Heart left ventricle (tissue), 16 donors: ENCODE results near the gene IL17F. TPM values are rescaled to one million over a fixed set of nuclear protein-coding genes. Genes with fewer than 3 reads are reported as not detected.

ENCODE experiments used
- ATAC-seq, 4 donors: fragments of 200-7000 bp; cut with Tn5 transposase; one replicate each; pipeline ENCODE4 v1.9.1; 2020 to 2022; ENCODE audit warnings: moderate library complexity in 4 of 4, mild to moderate bottlenecking in 3 of 4, moderate number of reproducible peaks in 1 of 4
- DNase-seq, 5 donors: peaks; one replicate each; pipeline ENCODE4 v3.0.0-alpha.2; 2020
- H3K27ac ChIP-seq, 12 donors: fragments of 200-600 bp; sonication (generic) in 4 of 12; one replicate each; pipeline versions ENCODE4 v1.5.0 to v1.8.0; 2016 to 2022; ENCODE audit warnings: mild to moderate bottlenecking in 2 of 12
- H3K27me3 ChIP-seq, 9 donors: fragments of 200-600 bp; sonication (generic) in 2 of 9; one replicate each; pipeline versions ENCODE4 v1.5.1 to v1.8.0; 2016 to 2022; ENCODE audit warnings: mild to moderate bottlenecking in 3 of 9
- H3K36me3 ChIP-seq, 9 donors: fragments of 200-600 bp; sonication (generic) in 2 of 9; one replicate each; pipeline versions ENCODE4 v1.5.0 to v1.8.0; 2018 to 2022; ENCODE audit warnings: mild to moderate bottlenecking in 2 of 9
- H3K4me1 ChIP-seq, 12 donors: fragments of 200-600 bp; sonication (generic) in 4 of 12; one replicate each; pipeline versions ENCODE4 v1.5.0 to v1.8.0; 2016 to 2022; ENCODE audit warnings: mild to moderate bottlenecking in 3 of 12
- H3K4me3 ChIP-seq, 12 donors: fragments of 200-600 bp; sonication (generic) in 4 of 12; one replicate each; pipeline versions ENCODE4 v1.5.0 to v1.8.0; 2017 to 2022; ENCODE audit warnings: mild to moderate bottlenecking in 9 of 12, moderate library complexity in 4 of 12
- H3K9me3 ChIP-seq, 12 donors: fragments of 200-600 bp; sonication (generic) in 4 of 12; one replicate each; pipeline versions ENCODE4 v1.5.0 to v1.8.0; 2016 to 2022; ENCODE audit warnings: mild to moderate bottlenecking in 1 of 12
- CTCF ChIP-seq, 12 donors: fragments of 200-600 bp; sonication (generic) in 4 of 12; IDR thresholded peaks; one replicate each; pipeline versions ENCODE4 v1.5.0 to v1.8.0; 2018 to 2022; ENCODE audit warnings: antibody characterized with exemption in 12 of 12, mild to moderate bottlenecking in 5 of 12
- POLR2A ChIP-seq, 2 donors: fragments of 450-650 bp; IDR thresholded peaks; one replicate each; pipeline ENCODE4 v1.6.1; 2017; ENCODE audit warnings: antibody characterized with exemption in 2 of 2, mild to moderate bottlenecking in 2 of 2, moderate library complexity in 2 of 2
- WGBS, 4 donors: extraction: QIAGEN DNeasy Blood & Tissue Kit in 2 of 4; methylation state at CpG; one replicate each; pipeline versions ENCODE4 v1.1.5 to v1.1.7; 2013 to 2018; 5-methylcytosine and 5-hydroxymethylcytosine counted together
- intact Hi-C, 10 donors: fragments of 100-400 bp; cut with DNase I; formaldehyde crosslinking; loops; one replicate each; pipeline versions ENCODE4 v1.11.1 to v1.14.2; 2022
- polyA plus RNA-seq, 2 donors: library from polyadenylated mRNA; stranded (reverse); fragments of 200-250 nt; gene quantifications; one replicate each; pipeline ENCODE4 v1.2.3, GENCODE V29; 2013
- total RNA-seq, 9 donors: library from RNA; depleted of rRNA in 2 of 9; stranded (reverse); fragments of >200 nt in 2 of 9; fragmentation: NEBNext Ultra II Directional in 3 of 9; extraction: Animal tissue kit (Norgen Biotek cat#: 25700) in 3 of 9; gene quantifications; one replicate each; pipeline versions ENCODE4 v1.1.0 to v1.2.4, GENCODE V29; 2016 to 2023
- donor health status: ischemic (EF 13 %, LVEDD 7.1; RV severe dilation, severe dysfunction).
- donor health status: healthy with polysubstance abuse.
- donor health status: DM: no; HTN: yes; CAD: no.
- donor health status: DM: no; HTN: no; CAD: no.
- donor health status: ischemic (EF 25% LVEDD 6.9; RV normal size, moderate dysfunction).
- donor health status: ischemic (EF 25% LVEDD 5.7; RV mildly dilated, moderate dysfunction).
- donor health status: healthy.
- donor health status: DM: yes; HTN: yes; CAD: no.
- donor health status: ischemic (EF 35%, LVEDD 5.7; RV mildly dilated, moderate dysfunction).
- donor health status: nonischemic (EF 11% LVEDD 7.7; RV severe dilation, severe dysfunction).
- donor health status: DM: yes; HTN: yes; CAD: no.
- donor health status: PGD.
- donor health status: ischemic (EF 29% LVEDD 5.4; RV normal size, mild dysfunction).
- donor health status: nonischemic (EF 23%, LVEDD 6.1; RV moderate dilation, normal function).

IL17F gene
- total and polyA plus RNA-seq, 11 donors: not detected

DNA sequence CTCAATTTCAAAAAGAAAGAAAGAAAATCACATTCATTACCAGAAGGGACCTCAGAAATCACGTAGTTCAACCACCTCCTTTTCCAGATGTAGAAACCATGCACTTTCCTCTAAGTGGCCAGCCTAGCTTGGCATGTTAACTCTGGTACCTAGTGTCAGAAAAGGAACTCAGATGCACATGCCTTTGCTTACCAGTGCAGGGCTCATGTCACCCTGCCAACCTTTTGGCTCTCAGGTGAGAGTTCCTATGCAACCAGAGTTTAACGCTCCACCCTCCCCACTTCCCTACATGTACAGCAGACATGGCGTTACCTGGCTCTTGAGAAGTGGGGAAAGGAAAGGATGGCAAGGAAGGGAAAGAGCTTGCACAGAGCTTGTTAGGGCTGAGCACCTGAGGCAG lies 16.3 kb upstream of the IL17F start:
- intact Hi-C loops: loop anchor here in 3 of 10 donors (5.0 to 10.0 kb wide), 3 partner anchors 96 to 198 kb away; no protein-coding TSS in a partner anchor
- TF ChIP-seq CTCF (IDR thresholded peaks at IDR 0.05): no peak
- no peak for TF ChIP-seq POLR2A (IDR thresholded peaks at IDR 0.05)
- Histone ChIP-seq H3K27ac (no peak overlapping the region), H3K27me3 (peaks cover 0 to 4% (median 0%) of the 10 kb centered on the region in 9 donors), H3K9me3 (no peaks in the 10 kb centered on the region), H3K4me3 (no peak overlapping the region), H3K36me3 (peaks cover 0 to 48% (median 30%) of the 10 kb centered on the region in 9 donors), H3K4me1 (no peaks in the 10 kb centered on the region)
- WGBS, 4 donors: 91 to 94% (median 92%) methylated on average over 3 of the region's 3 CpGs
- no peak for ATAC-seq
- no peak for DNase-seq

DNA sequence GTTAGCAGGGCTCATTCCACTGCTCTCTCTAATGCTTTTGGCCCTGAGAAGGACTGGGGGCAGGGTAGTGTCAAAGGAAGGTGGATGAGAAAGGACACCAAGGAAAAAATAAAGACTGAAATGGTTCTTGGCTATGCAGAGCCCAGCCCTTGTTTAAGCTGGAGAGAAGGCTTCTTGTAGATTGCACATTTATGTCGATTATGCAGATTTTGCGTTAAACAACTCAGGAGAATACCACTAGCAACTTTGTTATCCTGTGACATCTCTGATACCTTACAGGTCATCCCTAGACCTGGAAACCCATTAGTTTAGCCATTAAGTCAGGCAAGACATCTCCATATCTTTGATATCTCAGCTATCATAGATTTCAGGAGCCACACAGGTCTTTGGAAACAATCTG lies 11.1 kb upstream of the IL17F start:
- 93 to 100% (median 96%) methylated on average over 2 of the region's 2 CpGs for WGBS, 4 donors
- H3K4me3 ChIP-seq: no peak overlapping the region
- no peak for DNase-seq
- no peaks in the 10 kb centered on the region for H3K9me3 ChIP-seq
- H3K27me3 ChIP-seq: peaks cover 0 to 22% (median 0%) of the 10 kb centered on the region in 9 donors
- no peak for ATAC-seq
- no peaks in the 10 kb centered on the region for H3K4me1 ChIP-seq
- no peak overlapping the region for H3K27ac ChIP-seq
- no peaks in the 10 kb centered on the region for H3K36me3 ChIP-seq
- intact Hi-C loops: no loop called here
- TF ChIP-seq POLR2A (IDR thresholded peaks at IDR 0.05): no peak
- no peak for TF ChIP-seq CTCF (IDR thresholded peaks at IDR 0.05)

DNA sequence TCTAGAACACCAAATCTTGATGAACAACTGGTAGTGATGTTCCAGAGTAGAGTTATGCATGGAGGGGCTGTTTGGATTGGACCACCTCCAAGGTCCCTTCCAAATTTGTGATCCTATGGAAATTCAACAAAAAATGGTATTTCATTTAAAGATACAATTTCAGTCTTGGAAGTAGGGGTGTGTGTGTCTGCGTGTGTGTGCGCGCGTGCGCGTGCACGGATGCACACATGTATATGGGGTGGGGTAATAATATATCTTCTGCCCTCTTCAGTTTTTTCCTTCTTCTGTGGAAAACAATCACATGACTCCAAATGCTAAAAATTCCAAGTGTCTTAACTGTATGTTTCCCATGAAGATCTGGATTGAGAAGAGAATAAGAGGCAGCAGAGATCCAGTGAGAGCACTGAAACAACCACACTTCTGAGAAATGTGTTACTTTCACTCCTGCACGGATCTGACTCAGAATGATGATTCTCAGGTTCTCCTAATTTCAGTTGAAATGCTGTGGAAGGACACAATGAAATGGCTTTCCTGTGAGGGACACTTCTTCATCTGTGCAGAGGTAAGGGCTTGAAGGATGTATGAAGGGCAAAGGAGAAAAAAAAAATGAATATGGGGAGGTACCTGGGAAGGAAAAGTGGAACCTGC lies 10.6 kb upstream of the IL17F start:
- intact Hi-C loops: no loop called here
- no peak overlapping the region for H3K4me3 ChIP-seq
- ATAC-seq (no peak), DNase-seq (no peak)
- TF ChIP-seq POLR2A (IDR thresholded peaks at IDR 0.05) (no peak), CTCF (IDR thresholded peaks at IDR 0.05) (no peak)
- peaks cover 0 to 28% (median 0%) of the 10 kb centered on the region in 9 donors for H3K27me3 ChIP-seq
- H3K36me3 ChIP-seq: no peaks in the 10 kb centered on the region
- WGBS, 4 donors: 89 to 96% (median 94%) methylated on average over 8 of the region's 8 CpGs
- H3K9me3 ChIP-seq: no peaks in the 10 kb centered on the region
- H3K4me1 ChIP-seq: no peaks in the 10 kb centered on the region
- no peak overlapping the region for H3K27ac ChIP-seq

DNA sequence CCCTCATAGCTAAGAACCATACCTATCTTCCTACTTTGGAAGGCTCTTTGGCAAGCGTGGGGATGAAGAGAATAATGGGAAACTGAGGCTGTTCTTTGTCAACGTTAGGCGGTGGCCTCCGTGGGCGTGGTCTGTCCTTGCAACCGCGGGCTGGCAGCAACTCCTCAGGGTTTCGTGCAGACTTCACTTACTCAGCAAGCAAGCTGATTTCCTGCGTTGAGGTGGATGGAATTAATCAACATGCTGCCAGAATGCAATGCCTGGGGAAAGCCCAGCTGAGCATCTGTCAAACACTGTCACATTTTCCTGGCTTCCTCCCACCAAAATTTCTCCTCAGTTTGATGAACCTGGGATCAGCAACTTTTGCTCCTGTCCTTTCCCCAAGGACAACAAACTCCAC lies 9.2 kb upstream of the IL17F start:
- intact Hi-C loops: no loop called here
- Histone ChIP-seq H3K9me3 (no peaks in the 10 kb centered on the region), H3K27me3 (peaks cover 0 to 28% (median 0%) of the 10 kb centered on the region in 9 donors)

More for the DNA sequence above, 9.2 kb upstream of the IL17F start:
- H3K27ac ChIP-seq: no peak overlapping the region
- no peaks in the 10 kb centered on the region for H3K4me1 ChIP-seq
- ATAC-seq: no peak
- DNase-seq: no peak
- no peak overlapping the region for H3K4me3 ChIP-seq
- no peaks in the 10 kb centered on the region for H3K36me3 ChIP-seq
- WGBS, 4 donors: 36 to 48% (median 43%) methylated on average over 9 of the region's 9 CpGs
- TF ChIP-seq POLR2A (IDR thresholded peaks at IDR 0.05) (no peak), CTCF (IDR thresholded peaks at IDR 0.05) (no peak)
